ENCODE data around the gene IL36RN. TPM values are rescaled to one million over a fixed set of nuclear protein-coding genes. Genes with fewer than 3 reads are reported as not detected.

Gene IL36RN
- polyA plus RNA-seq, 2 of the 4 experiments (the other 2 are of a cell fraction), result not detected

DNA sequence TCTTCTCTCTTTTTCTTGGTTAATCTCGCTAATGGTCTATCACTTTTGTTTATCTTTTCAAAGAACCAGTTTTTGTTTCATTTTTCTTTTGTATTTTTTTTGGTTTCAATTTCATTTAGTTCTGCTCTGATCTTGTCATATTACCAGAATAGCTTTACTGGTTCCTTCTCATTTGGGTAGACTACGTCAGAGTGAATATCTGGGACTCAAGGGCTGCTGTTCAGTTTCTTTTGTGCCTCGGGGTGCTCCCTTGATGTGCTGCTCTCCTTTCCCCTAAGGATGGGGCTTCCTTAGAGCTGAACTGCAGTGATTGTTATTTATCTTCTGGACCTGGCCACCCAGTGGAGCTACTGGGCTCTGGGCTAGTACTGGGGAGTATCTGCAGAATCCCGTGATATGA, 39.0 kb downstream of the IL36RN start:
- no peak overlapping the region for H3K4me2 ChIP-seq
- ChIA-PET POLR2A (interaction anchor here (0.5 kb wide), 1 partner anchor 12 kb away, joined by 3 read pairs; no protein-coding TSS in a partner anchor), CTCF (interaction anchor here (1.9 to 4.1 kb wide), 2 partner anchors 18 to 39 kb away, joined by 5 to 20 read pairs; no protein-coding TSS in a partner anchor)
- no peak overlapping the region for H3K27ac ChIP-seq
- no peak for DNase-seq (ENCODE audit: low read depth in 1 of 2, low spot score in 1 of 2)
- ATAC-seq, result no peak
- WGBS (ENCODE audit: missing lambda C conversion rate), result 58% methylated on average over 4 of the region's 4 CpGs
- H3K4me3 ChIP-seq, result no peak overlapping the region
- peaks cover 15% of the 10 kb centered on the region; the same call in 2 of the 3 replicates for H3K9me3 ChIP-seq
- TF ChIP-seq CBX8 (IDR thresholded peaks at IDR 0.05), result no peak
- TF ChIP-seq EHMT2 (IDR thresholded peaks at IDR 0.05; ENCODE audit: low read depth), result no peak
- TF ChIP-seq CEBPB (IDR thresholded peaks at IDR 0.05), result no peak
- TF ChIP-seq, protein P1, sequence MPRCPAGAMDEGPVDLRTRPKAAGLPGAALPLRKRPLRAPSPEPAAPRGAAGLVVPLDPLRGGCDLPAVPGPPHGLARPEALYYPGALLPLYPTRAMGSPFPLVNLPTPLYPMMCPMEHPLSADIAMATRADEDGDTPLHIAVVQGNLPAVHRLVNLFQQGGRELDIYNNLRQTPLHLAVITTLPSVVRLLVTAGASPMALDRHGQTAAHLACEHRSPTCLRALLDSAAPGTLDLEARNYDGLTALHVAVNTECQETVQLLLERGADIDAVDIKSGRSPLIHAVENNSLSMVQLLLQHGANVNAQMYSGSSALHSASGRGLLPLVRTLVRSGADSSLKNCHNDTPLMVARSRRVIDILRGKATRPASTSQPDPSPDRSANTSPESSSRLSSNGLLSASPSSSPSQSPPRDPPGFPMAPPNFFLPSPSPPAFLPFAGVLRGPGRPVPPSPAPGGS (IDR thresholded peaks at IDR 0.05), result no peak
- TF ChIP-seq ZC3H11A (IDR thresholded peaks at IDR 0.05), result no peak
- TF ChIP-seq RNF2 (IDR thresholded peaks at IDR 0.05; ENCODE audit: borderline replicate concordance, low read depth), result no peak
- TF ChIP-seq, protein P2, sequence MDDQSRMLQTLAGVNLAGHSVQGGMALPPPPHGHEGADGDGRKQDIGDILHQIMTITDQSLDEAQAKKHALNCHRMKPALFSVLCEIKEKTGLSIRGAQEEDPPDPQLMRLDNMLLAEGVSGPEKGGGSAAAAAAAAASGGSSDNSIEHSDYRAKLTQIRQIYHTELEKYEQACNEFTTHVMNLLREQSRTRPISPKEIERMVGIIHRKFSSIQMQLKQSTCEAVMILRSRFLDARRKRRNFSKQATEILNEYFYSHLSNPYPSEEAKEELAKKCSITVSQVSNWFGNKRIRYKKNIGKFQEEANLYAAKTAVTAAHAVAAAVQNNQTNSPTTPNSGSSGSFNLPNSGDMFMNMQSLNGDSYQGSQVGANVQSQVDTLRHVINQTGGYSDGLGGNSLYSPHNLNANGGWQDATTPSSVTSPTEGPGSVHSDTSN (IDR thresholded peaks at IDR 0.05), result no peak
- no peak for TF ChIP-seq HEYL (CRISPR knock-in tag; IDR thresholded peaks at IDR 0.05)
- TF ChIP-seq HOXB13 (CRISPR knock-in tag; IDR thresholded peaks at IDR 0.05; ENCODE audit: low read depth), result no peak
- TF ChIP-seq HOXA7 (CRISPR knock-in tag; IDR thresholded peaks at IDR 0.05), result no peak
- no peak for TF ChIP-seq MYC (IDR thresholded peaks at IDR 0.05; ENCODE audit: borderline replicate concordance, low read length)
- no peak for FAIRE-seq
- no peaks in the 10 kb centered on the region for H3K4me1 ChIP-seq

DNA sequence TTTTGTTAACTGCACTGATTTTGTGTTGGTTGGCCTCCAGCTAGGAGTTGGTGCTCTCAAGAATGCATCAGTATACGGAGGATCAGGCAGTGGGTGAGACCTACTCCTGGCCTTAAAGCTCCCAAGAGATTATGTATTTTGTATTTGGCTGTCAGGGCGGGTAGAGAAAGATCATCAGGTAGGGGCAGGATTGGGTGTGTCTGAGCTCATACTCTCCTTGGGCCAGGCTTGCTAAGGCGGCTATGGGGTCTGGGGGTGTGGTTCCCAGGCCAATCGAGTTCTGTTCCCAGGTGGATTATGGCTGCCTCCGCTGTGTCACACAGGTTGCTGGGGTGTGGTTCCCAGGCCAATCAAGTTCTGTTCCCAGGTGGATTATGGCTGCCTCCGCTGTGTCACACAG, 39.5 kb downstream of the IL36RN start:
- no peak overlapping the region for H3K27ac ChIP-seq
- ChIA-PET CTCF (interaction anchor here (1.9 to 4.1 kb wide), 2 partner anchors 19 to 38 kb away, joined by 5 to 20 read pairs; no protein-coding TSS in a partner anchor), POLR2A (no interaction called here)
- 54% methylated on average over 3 of the region's 6 CpGs for WGBS (ENCODE audit: missing lambda C conversion rate)
- DNase-seq (ENCODE audit: low read depth in 1 of 2, low spot score in 1 of 2), result no peak
- no peak for ATAC-seq
- no peak for TF ChIP-seq MAFK (IDR thresholded peaks at IDR 0.05; ENCODE audit: partially characterized antibody)
- FAIRE-seq, result no peak
- H3K4me3 ChIP-seq, result no peak overlapping the region
- H3K4me2 ChIP-seq, result no peak overlapping the region
- peaks cover 15% of the 10 kb centered on the region; the same call in 2 of the 3 replicates for H3K9me3 ChIP-seq
- no peaks in the 10 kb centered on the region for H3K4me1 ChIP-seq

DNA sequence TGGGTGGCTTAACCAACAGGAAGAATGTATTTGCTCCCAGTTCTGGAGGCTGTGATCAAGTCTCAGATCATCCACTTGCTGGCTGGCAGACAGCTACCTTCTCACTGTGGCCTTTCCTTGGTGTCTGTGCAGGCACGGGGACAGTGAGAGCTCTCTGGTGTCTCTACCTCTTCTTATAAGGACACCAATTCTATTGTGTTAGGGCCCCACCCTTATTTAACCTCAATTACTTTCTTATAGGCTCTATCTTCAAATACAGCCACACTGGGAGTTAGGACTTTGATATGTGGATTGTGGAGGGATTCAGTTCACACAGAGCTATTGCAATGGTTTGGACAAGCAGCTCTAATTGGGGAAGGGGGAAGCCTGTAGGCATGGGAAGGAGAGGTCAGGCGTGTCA, 43.1 kb downstream of the IL36RN start:
- Histone ChIP-seq H3K9me3 (peaks cover 5% of the 10 kb centered on the region; the same call in 1 of the 3 replicates), H3K4me2 (no peak overlapping the region), H3K4me3 (no peak overlapping the region), H3K27ac (no peak overlapping the region), H3K4me1 (no peaks in the 10 kb centered on the region)
- no peak for FAIRE-seq
- TF ChIP-seq, protein P1 (IDR thresholded peaks at IDR 0.05), result no peak
- no peak for TF ChIP-seq SMC3 (IDR thresholded peaks at IDR 0.05)
- TF ChIP-seq GATA3 (IDR thresholded peaks at IDR 0.05; ENCODE audit: borderline replicate concordance), result no peak
- no peak for TF ChIP-seq HOXB13 (CRISPR knock-in tag; IDR thresholded peaks at IDR 0.05; ENCODE audit: low read depth)
- TF ChIP-seq HEYL (CRISPR knock-in tag; IDR thresholded peaks at IDR 0.05), result no peak
- TF ChIP-seq KDM5A (IDR thresholded peaks at IDR 0.05), result no peak
- WGBS (ENCODE audit: missing lambda C conversion rate), result 67% methylated on average over 2 of the region's 2 CpGs
- CTCF ChIA-PET, result interaction anchor here (0.6 to 1.6 kb wide), 3 partner anchors 32 to 97 kb away, joined by 3 to 4 read pairs (median 3); no protein-coding TSS in a partner anchor
- POLR2A ChIA-PET, result no interaction called here
- no peak for DNase-seq (ENCODE audit: low read depth in 1 of 2, low spot score in 1 of 2)
- no peak for ATAC-seq

DNA sequence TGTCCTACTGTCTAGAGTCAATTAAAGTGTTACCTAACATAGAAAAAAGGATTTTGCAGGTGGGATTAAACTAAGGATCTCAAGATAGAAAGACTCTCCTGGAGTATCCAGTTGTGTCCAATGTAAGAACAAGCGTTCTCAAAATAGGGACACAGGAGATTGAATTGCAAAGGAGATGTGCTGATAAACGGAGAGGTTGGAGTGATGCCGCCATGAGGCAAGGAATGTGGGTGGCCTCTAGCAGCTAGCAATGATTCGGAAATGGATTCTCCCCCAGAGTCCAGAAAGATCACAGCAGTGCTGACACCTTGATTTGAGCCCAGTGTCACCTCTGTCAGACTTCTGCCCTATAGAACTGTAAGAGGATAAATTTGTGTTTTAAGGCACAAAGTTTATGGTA, 44.3 kb downstream of the IL36RN start:
- FAIRE-seq, result no peak
- CTCF ChIA-PET, result interaction anchor here (1.6 to 2.3 kb wide), 2 partner anchors 23 to 35 kb away, joined by 4 to 9 read pairs; no protein-coding TSS in a partner anchor

More for the DNA sequence above, 44.3 kb downstream of the IL36RN start:
- ATAC-seq (no peak), DNase-seq (ENCODE audit: low read depth in 1 of 2, low spot score in 1 of 2) (no peak)
- WGBS (ENCODE audit: missing lambda C conversion rate), result 53% methylated on average over 4 of the region's 4 CpGs
- POLR2A ChIA-PET, result no interaction called here
- Histone ChIP-seq H3K4me2 (no peak overlapping the region), H3K4me1 (no peaks in the 10 kb centered on the region), H3K9me3 (no peaks in the 10 kb centered on the region), H3K4me3 (no peak overlapping the region), H3K27ac (no peak overlapping the region)
- TF ChIP-seq POLR2A (IDR thresholded peaks at IDR 0.05; ENCODE audit: low read length), result no peak
- TF ChIP-seq, protein P3, sequence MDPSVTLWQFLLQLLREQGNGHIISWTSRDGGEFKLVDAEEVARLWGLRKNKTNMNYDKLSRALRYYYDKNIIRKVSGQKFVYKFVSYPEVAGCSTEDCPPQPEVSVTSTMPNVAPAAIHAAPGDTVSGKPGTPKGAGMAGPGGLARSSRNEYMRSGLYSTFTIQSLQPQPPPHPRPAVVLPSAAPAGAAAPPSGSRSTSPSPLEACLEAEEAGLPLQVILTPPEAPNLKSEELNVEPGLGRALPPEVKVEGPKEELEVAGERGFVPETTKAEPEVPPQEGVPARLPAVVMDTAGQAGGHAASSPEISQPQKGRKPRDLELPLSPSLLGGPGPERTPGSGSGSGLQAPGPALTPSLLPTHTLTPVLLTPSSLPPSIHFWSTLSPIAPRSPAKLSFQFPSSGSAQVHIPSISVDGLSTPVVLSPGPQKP (IDR thresholded peaks at IDR 0.05; ENCODE audit: low read depth, low read length), result no peak
- no peak for TF ChIP-seq RCOR1 (IDR thresholded peaks at IDR 0.05; ENCODE audit: low read depth, low read length)
- TF ChIP-seq EP300 (IDR thresholded peaks at IDR 0.05), result no peak
- TF ChIP-seq CHD4 (IDR thresholded peaks at IDR 0.05; ENCODE audit: borderline replicate concordance), result no peak
- no peak for TF ChIP-seq SREBF2 (IDR thresholded peaks at IDR 0.05)
- TF ChIP-seq HOXB13 (CRISPR knock-in tag; IDR thresholded peaks at IDR 0.05; ENCODE audit: low read depth), result no peak
- TF ChIP-seq NR3C1 (IDR thresholded peaks at IDR 0.05), result no peak

Measured in A549 (cell line).